H1 (cell line): ENCODE measurements around the gene SMAP1. TPM values are rescaled to one million over a fixed set of nuclear protein-coding genes. Genes with fewer than 3 reads are reported as not detected.

ENCODE experiments used
- ATF3 ChIP-seq: IDR thresholded peaks from 2 replicates; pipeline ENCODE4 v1.6.1; 2011; ENCODE audit warnings: low read depth, mild to moderate bottlenecking, low read length; ENCODE audit not compliant: insufficient read depth
- CREB1 ChIP-seq: IDR thresholded peaks from 2 replicates; pipeline ENCODE4 v1.6.1; 2012; ENCODE audit warnings: inconsistent platforms
- GABPA ChIP-seq: IDR thresholded peaks from 2 replicates; pipeline ENCODE4 v1.6.1; 2011; ENCODE audit warnings: mild to moderate bottlenecking, low read length, moderate library complexity, borderline replicate concordance; ENCODE audit not compliant: insufficient read depth
- HDAC2 ChIP-seq, 2 experiments: fragments of 300-600 bp in 1 of 2; sonication (generic) in 1 of 2; IDR thresholded peaks; 2 replicates each; pipeline ENCODE4 v1.6.1; 2011 to 2012; ENCODE audit warnings: low read depth in 2 of 2, low read length in 2 of 2, mild to moderate bottlenecking in 2 of 2, moderate library complexity in 2 of 2, borderline replicate concordance in 1 of 2, inconsistent platforms in 1 of 2
- JUND ChIP-seq: IDR thresholded peaks from 2 replicates; pipeline ENCODE4 v1.6.1; 2011; ENCODE audit warnings: mild to moderate bottlenecking, improper control_type of control experiment, low read length
- POLR2A ChIP-seq, 2 experiments: IDR thresholded peaks; 1 replicate in 1 of 2; 2 replicates in 1 of 2; pipeline ENCODE4 v1.6.1; 2011; ENCODE audit warnings: low read depth in 2 of 2, low read length in 2 of 2, mild to moderate bottlenecking in 2 of 2; ENCODE audit errors: control extremely low read depth in 1 of 2
- POLR2AphosphoS5 ChIP-seq: IDR thresholded peaks from 2 replicates; pipeline ENCODE4 v1.6.1; 2011; ENCODE audit warnings: low read depth, low read length
- RBBP5 ChIP-seq: IDR thresholded peaks from 2 replicates; pipeline ENCODE4 v1.7.1; 2012; ENCODE audit warnings: low read depth, mild to moderate bottlenecking, inconsistent platforms, low read length, moderate library complexity, borderline replicate concordance
- SIX5 ChIP-seq: IDR thresholded peaks from 2 replicates; pipeline ENCODE4 v1.6.1; 2011; ENCODE audit warnings: mild to moderate bottlenecking, low read depth, low read length
- SP1 ChIP-seq: IDR thresholded peaks from 2 replicates; pipeline ENCODE4 v1.6.1; 2011; ENCODE audit warnings: low read depth, low read length
- YY1 ChIP-seq: IDR thresholded peaks from 2 replicates; pipeline ENCODE4 v1.6.1; 2011; ENCODE audit warnings: low read depth, mild to moderate bottlenecking, low read length
- ZNF274 ChIP-seq: IDR thresholded peaks from 2 replicates; pipeline ENCODE4 v1.7.0; 2012; ENCODE audit warnings: low read length, borderline replicate concordance; ENCODE audit errors: extremely low read depth
- polyA plus RNA-seq, 7 experiments: library from polyadenylated mRNA; depleted of rRNA in 3 of 7; stranded (reverse) in 5 of 7; unstranded in 2 of 7; fragments of >200 nt in 5 of 7; fragments of 200-250 nt in 2 of 7; gene quantifications; 1 replicate in 5 of 7; 2 replicates in 1 of 7; 4 replicates in 1 of 7; pipeline versions ENCODE4 v1.2.1 to v1.2.3, GENCODE V29; 2011 to 2013; ENCODE audit warnings: missing spikeins in 2 of 7, mixed read lengths in 2 of 7
- total RNA-seq: library from RNA; stranded (reverse); fragmentation: NEBNext Ultra II Directional; extraction: Animal tissue kit (Norgen Biotek cat#: 25700); gene quantifications from 2 replicates; pipeline ENCODE4 v1.2.1, GENCODE V29; 2021
- TF ChIP-seq, protein P1 (sequence below): fragments of 300-600 bp; sonication (generic); IDR thresholded peaks from 2 replicates; pipeline ENCODE4 v1.7.1; 2012; ENCODE audit warnings: low read length, moderate library complexity, mild to moderate bottlenecking, inconsistent platforms; ENCODE audit not compliant: insufficient replicate concordance

The SMAP1 gene
- total and polyA plus RNA-seq, 2 of the 8 experiments (the other 6 are each of a cell fraction or from before 2014, with no cell fraction given): 18.8 to 32.4 TPM

- TF ChIP-seq, protein P1, sequence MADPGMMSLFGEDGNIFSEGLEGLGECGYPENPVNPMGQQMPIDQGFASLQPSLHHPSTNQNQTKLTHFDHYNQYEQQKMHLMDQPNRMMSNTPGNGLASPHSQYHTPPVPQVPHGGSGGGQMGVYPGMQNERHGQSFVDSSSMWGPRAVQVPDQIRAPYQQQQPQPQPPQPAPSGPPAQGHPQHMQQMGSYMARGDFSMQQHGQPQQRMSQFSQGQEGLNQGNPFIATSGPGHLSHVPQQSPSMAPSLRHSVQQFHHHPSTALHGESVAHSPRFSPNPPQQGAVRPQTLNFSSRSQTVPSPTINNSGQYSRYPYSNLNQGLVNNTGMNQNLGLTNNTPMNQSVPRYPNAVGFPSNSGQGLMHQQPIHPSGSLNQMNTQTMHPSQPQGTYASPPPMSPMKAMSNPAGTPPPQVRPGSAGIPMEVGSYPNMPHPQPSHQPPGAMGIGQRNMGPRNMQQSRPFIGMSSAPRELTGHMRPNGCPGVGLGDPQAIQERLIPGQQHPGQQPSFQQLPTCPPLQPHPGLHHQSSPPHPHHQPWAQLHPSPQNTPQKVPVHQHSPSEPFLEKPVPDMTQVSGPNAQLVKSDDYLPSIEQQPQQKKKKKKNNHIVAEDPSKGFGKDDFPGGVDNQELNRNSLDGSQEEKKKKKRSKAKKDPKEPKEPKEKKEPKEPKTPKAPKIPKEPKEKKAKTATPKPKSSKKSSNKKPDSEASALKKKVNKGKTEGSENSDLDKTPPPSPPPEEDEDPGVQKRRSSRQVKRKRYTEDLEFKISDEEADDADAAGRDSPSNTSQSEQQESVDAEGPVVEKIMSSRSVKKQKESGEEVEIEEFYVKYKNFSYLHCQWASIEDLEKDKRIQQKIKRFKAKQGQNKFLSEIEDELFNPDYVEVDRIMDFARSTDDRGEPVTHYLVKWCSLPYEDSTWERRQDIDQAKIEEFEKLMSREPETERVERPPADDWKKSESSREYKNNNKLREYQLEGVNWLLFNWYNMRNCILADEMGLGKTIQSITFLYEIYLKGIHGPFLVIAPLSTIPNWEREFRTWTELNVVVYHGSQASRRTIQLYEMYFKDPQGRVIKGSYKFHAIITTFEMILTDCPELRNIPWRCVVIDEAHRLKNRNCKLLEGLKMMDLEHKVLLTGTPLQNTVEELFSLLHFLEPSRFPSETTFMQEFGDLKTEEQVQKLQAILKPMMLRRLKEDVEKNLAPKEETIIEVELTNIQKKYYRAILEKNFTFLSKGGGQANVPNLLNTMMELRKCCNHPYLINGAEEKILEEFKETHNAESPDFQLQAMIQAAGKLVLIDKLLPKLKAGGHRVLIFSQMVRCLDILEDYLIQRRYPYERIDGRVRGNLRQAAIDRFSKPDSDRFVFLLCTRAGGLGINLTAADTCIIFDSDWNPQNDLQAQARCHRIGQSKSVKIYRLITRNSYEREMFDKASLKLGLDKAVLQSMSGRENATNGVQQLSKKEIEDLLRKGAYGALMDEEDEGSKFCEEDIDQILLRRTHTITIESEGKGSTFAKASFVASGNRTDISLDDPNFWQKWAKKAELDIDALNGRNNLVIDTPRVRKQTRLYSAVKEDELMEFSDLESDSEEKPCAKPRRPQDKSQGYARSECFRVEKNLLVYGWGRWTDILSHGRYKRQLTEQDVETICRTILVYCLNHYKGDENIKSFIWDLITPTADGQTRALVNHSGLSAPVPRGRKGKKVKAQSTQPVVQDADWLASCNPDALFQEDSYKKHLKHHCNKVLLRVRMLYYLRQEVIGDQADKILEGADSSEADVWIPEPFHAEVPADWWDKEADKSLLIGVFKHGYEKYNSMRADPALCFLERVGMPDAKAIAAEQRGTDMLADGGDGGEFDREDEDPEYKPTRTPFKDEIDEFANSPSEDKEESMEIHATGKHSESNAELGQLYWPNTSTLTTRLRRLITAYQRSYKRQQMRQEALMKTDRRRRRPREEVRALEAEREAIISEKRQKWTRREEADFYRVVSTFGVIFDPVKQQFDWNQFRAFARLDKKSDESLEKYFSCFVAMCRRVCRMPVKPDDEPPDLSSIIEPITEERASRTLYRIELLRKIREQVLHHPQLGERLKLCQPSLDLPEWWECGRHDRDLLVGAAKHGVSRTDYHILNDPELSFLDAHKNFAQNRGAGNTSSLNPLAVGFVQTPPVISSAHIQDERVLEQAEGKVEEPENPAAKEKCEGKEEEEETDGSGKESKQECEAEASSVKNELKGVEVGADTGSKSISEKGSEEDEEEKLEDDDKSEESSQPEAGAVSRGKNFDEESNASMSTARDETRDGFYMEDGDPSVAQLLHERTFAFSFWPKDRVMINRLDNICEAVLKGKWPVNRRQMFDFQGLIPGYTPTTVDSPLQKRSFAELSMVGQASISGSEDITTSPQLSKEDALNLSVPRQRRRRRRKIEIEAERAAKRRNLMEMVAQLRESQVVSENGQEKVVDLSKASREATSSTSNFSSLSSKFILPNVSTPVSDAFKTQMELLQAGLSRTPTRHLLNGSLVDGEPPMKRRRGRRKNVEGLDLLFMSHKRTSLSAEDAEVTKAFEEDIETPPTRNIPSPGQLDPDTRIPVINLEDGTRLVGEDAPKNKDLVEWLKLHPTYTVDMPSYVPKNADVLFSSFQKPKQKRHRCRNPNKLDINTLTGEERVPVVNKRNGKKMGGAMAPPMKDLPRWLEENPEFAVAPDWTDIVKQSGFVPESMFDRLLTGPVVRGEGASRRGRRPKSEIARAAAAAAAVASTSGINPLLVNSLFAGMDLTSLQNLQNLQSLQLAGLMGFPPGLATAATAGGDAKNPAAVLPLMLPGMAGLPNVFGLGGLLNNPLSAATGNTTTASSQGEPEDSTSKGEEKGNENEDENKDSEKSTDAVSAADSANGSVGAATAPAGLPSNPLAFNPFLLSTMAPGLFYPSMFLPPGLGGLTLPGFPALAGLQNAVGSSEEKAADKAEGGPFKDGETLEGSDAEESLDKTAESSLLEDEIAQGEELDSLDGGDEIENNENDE: no peak
- no peak for TF ChIP-seq SIX5
- TF ChIP-seq CREB1: no peak
- no peak for TF ChIP-seq POLR2A (IDR thresholded peaks at IDR 0.05; ENCODE audit: control extremely low read depth in 1 of 2, low read depth in 2 of 2, low read length in 2 of 2)
- TF ChIP-seq YY1: no peak
- no peak for TF ChIP-seq HDAC2 (IDR thresholded peaks at IDR 0.05; ENCODE audit: borderline replicate concordance in 1 of 2, low read depth in 2 of 2, low read length in 2 of 2)
- TF ChIP-seq SP1: no peak
- no peak for TF ChIP-seq POLR2AphosphoS5
- no peak for TF ChIP-seq RBBP5
- TF ChIP-seq GABPA: no peak
- no peak for TF ChIP-seq ATF3
- no peak for TF ChIP-seq ZNF274
- no peak for TF ChIP-seq JUND
Measured at GRCh38 chr6:70900047-70900446, 232.4 kb downstream of the SMAP1 start (continued).
